GM18907 (cell line): Measurements from ENCODE around the gene TRAPPC3.
"Not testable (repeated sequence)": the region's sequence is repeated elsewhere in the genome, so short reads cannot be mapped to it uniquely, and the experiment has no call there.

Experiments used
- ATAC-seq: cut with Tn5 transposase; IDR thresholded peaks from one replicate; pipeline ENCODE4 v1.9.1; 2021; ENCODE audit warnings: mild to moderate bottlenecking, moderate library complexity; ENCODE audit not compliant: unreplicated experiment

Gene TRAPPC3

DNA sequence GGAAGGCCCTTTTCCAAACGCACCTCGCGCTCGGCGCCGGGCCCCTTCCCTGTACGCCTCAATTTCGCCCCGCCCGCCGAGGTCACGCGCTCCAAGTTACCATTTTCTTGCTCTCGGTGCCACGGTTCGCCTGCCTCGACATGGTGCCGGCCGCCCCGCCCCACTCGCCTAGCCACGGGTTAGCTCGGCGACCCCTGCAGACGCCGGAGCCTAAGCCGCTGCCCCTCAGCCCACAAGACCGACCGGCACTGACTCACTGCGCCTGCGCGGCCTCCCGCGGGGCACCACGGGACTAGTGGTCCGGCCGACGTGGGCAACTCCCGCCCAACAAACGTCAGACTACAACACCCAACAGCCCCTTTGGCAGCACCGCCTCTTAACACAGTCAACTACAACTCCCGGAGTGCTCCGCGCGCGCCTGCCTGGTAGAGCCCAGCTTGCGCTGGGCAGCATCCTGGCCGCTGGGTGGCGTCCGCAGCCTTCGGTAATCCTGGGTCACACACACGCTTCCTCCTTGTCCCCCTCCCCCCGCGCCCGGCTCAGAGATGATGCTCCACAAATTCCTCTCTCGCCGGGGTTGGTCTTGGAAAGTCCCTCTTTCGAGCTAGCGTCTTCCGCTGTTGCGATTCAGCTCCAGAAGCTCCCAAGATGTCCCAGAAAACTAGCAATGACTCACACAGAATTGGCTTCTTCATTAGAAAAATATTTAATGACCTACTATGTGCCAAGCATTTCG is at the start of gene TRAPPC3:
TSS of gene TRAPPC3 (minus strand) at position 250 of the 736 bp plus-strand sequence. CDS start at position 142, 108 bp downstream.
- peak; percentile 87 for ATAC-seq

DNA sequence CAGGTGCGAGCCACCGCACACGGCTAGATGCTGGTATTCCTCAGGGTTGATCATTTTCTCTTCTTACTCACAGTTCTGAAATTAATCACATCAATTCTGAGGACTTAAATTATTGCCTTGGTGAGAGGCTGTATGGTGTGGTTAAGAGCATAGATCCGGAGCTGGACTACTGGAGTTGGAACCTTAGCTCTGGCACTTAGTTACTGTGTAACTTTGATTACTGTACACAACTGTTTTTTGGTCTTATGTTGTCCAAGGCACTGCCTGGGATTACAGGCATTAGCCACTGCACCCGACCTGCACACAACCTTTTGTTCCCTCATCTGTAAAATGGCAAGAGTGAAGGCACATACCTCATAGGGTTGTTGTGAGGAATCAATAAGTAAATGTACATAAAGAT is 49.4 kb upstream of the TRAPPC3 start:
- ATAC-seq, result no peak

DNA sequence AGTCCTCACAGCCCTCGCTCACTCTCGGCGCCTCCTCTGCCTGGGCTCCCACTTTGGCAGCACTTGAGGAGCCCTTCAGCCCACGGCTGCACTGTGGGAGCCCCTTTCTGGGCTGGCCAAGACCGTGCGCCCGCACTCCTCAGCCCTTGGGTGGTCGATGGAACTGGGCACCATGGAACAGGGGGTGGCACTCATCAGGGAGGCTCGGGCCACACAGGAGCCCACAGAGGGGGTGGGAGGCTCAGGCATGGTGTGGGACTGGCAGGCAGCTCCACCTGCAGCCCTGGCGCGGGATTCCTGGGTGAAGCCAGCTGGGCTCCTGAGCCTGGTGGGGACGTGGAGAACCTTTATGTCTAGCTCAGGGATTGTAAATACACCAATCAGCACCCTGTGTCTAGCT is 47.5 kb upstream of the TRAPPC3 start:
- not testable (repeated sequence) for ATAC-seq

DNA sequence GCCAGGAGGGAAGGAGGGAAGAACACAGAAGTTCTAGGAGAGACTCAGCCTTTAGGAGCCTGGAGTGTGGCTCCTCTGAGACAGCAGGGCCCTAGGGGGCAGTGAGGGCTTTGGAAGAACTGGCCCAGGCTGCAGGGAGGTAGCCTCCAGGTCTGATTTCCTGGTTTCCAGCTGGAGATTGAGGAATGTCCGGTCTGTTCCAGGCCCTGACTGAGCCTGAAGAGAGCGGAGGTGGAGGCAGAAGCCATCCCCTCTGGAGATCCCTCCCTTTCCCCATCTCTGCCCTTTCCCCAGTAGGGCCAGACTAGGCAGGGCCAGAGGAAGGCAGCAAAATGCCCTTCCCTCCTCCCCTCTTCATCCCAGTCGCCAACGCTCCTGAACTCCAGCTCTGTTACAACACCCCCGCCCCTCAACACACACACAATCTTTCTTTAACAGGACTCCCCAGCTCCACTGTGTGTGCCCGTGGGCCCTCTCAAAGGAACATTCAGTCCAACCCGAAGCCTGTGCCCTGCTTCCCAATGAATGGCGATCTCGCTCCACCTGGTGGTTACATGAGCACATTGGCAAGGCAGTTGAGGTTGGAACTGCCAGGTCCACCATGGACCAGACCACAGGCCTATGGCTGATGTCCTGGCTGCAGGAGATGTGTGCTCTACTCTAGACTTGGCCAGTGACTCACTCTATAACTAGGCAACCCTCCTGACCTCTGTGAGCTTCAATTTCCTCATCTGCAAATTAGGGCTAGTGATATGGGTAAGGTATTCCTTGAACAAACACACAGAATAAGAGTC is 38.7 kb upstream of the TRAPPC3 start:
- peak; percentile 63 for ATAC-seq

DNA sequence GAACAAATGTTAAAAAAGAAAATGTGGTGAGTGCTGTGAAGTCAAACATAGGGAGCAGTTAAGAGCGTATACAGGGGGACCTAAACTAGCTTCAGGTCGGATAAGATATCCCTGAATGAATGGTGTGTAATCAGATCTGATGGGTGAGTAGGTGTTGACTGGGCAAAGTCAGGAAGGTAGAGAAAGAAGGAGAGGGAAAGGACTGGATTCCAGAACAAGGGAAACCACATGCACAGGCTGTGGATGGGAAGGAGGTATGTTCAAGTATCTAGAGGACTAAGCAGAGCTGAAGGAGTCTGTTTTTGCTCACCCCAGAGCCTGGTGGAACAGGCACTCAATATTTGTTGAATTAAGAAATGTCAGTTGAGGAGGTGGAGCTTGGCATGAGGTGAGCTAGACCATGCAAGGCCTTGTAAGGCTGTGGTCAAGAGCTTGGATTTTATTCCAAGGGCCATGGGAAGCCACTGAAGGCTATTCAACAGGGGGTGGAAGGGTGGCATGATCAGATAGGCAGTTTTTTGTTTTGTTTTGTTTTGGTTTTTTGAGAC is 34.1 kb upstream of the TRAPPC3 start:
- no peak for ATAC-seq

DNA sequence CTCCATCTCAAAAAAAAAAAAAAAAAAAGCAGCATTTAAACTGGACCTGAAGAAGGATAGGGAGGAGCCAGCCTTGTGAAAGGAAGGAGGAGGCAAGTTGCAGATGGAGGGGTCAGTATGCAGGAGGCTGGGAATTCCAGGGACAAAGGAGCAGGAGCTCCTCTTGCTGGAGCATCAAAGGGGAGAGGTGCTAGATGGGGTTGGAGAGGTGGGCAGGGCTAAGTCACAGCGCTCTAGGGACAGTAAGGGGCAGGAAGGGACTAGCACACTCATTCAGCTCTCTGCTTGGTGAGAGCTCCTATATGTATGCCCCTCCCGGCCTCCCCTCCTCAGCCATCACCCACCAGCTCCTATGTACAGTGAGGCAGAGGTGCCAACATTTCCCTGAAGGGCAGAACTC is 33.4 kb upstream of the TRAPPC3 start:
- ATAC-seq, result no peak

DNA sequence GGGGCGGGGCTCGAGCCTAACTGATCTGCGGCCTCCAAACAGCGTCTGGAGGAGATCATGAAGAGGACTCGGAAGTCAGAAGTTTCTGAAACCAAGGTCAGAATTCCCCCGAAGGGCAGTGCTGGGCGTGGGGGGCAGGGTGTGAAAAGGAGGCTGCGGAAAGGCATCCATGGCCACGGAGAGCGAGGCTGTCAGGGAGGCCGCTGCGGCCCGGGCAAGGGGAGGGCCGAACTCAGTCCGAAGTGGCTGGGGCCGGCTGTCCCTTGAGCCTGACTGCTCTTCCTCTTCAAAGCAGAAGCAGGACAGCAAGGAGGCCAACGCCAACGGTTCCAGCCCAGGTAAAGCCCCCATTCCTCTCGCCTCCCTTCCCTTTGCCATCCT is 29.9 kb upstream of the TRAPPC3 start:
- ATAC-seq, result no peak

DNA sequence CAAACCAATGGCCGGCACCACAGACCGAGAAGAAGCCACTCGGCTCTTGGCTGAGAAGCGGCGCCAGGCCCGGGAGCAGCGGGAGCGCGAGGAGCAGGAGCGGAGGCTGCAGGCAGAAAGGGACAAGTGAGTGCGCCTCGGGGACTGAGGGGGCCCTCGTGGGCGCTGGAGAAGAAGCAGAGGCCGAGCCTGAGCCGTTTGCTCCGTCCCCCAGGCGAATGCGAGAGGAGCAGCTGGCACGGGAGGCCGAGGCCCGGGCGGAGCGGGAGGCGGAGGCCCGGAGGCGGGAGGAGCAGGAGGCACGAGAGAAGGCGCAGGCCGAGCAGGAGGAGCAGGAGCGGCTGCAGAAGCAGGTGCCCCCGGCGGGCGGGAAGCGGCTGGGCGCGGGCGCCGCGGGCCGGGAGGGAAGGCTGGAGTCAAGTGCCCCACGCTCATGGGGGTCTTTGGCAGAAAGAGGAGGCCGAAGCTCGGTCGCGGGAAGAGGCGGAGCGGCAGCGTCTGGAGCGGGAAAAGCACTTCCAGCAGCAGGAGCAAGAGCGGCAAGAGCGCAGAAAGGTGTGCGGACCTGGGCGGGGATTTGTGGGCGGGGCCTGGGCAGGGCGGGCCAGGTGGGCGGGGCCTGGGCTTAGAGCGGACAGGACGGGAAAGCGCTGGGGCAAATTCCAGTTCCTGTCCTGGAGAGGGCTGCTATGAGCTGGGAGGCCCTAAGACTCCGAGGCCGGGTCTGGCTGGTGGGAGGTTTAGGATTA is 29.4 kb upstream of the TRAPPC3 start:
- ATAC-seq, result no peak

DNA sequence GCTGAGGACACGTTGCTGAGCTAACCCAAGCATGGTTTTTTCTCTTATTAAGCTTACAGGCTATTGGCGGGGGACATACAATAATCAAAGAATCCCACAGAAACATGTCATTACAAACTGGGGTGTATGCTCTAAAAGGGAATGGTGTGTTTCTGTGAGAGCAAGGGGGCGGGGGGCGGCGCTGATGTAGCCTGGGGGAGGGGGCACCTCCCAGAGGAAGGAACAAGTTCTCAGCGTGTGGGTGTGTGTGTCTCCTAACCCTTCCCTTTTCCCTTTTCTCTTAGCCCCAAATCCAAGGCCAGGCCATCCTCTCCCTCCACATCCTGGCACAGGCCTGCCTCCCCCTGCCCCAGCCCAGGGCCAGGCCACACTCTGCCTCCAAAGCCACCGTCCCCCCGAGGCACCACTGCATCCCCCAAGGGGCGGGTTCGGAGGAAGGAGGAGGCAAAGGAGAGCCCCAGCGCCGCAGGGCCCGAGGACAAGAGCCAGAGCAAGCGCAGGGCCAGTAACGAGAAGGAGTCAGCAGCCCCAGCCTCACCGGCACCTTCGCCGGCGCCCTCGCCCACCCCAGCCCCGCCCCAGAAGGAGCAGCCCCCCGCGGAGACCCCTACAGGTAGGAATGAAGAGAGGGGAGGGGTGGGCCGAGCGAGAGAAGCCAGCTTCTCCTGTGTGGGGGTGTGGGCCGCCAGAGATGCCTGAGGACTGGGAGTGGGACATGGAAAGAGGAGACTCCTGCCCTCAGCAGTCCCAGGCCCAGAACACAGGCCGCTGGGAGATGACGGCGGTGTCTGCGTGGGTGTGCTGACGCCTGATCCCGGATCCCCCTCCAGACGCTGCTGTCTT is 28.5 kb upstream of the TRAPPC3 start:
- no peak for ATAC-seq

DNA sequence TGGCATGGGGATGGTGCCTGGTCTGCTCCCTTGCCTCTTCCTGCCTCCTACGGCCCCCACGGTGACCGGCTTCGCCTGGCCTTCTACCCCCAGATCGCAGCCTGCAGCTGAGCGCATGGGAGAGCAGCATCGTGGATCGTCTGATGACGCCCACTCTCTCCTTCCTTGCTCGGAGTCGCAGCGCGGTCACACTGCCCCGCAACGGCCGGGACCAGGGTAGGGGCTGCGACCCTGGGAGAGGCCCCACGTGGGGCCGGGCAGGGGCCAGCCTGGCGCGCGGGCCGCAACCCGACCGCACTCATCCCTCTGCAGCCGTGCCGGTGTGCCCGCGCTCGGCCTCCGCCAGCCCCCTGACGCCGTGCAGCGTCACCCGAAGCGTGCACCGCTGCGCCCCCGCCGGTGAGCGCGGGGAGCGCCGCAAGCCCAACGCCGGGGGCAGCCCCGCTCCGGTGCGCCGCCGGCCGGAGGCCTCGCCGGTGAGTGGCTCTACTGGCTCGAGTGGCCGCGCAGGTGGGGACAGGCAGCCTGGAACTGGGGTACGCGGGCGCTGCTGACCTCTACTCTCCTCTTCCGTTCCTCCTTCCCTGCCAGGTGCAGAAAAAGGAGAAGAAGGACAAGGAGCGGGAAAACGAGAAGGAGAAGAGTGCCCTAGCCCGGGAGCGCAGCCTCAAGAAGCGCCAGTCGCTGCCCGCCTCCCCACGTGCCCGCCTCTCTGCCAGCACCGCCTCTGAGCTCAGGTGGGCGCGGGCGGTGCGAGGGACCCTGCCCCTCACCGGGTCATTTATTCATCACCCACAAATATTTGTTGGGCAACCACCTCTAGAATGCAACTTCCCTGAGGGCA is 27.0 kb upstream of the TRAPPC3 start:
- no peak for ATAC-seq

DNA sequence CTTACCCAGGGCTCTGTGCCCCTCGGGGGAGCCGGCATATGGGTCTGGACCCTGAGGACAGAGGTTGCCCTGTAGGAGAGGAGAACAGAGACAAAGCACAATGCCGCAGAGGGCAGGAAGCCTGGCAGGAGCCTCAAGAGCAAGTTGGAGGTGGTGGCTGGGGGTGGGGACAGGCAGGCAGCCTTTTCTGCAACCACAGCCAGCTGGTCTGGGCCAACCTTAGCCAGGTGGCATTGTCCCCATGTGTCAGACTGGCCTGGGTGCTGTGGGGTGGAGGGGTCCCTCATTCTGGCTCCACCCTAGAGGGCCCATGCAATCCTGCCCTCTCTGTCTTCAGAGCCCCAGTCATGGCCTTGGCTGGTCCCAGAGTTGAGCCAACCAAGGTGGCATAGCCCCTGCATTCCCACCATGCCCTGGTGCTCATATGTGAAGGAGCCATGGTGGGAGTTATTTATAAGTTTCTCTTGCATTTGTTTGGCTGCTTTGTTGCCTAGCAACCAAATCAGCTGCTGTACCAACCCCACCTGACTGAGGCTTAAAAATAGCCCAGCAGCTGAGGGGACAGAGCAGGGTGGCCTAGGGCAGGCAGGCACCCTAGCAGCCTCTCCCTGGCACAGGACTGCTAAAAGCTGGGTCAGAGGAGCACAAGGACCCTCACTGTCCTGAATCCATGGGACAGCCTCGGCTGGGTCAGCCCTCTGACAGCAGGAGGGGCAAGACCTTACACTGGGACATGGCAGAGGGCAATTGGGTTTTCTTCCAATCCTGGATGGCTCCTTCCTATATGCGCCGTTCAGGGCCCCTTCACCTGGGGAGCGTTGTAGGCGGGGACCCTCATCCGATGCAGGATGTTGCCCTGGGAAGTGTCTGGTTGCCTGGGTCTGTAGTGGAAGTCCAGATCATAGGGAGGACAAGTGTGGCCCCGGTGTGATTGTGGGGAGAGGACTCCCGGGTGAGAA is 26.1 kb upstream of the TRAPPC3 start:
- ATAC-seq, result no peak

DNA sequence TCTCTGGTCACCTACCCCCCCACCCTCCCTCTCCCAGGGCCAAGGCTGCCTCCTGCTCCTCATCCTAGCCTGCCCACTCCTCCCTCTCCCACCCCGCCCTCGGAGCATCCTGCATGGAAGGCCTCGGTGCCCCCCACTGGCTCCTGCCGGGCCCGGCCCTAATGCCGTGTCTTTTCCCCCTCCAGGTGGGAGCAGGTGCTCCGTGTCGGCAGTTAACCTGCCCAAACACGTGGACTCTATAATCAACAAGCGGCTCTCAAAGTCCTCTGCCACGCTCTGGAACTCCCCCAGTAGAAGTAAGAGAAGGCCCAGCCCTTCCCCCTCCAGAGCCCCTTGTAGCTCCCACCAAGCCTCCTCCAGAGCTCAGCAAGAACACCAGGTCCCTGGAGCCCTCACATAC is 25.4 kb upstream of the TRAPPC3 start:
- no peak for ATAC-seq

DNA sequence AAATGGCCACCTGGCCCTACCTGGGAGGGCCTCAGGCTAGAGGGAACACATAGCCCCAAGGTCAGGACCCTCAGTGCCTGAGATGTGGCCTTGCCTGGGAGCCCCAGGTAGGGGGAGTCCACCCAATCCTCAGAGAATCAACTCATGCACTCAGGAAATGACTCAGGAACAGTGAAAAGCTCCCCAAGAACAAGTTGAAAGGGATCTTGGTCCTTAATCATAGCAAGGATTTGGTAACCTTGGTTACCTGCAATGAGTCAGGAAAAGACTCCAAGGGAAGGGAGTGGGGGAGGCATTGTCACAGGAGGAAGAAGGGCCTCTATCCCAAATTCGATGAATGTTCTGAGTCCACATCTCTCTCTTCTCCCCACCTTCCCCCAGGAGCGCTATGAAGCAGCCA is 23.7 kb upstream of the TRAPPC3 start:
- no peak for ATAC-seq

DNA sequence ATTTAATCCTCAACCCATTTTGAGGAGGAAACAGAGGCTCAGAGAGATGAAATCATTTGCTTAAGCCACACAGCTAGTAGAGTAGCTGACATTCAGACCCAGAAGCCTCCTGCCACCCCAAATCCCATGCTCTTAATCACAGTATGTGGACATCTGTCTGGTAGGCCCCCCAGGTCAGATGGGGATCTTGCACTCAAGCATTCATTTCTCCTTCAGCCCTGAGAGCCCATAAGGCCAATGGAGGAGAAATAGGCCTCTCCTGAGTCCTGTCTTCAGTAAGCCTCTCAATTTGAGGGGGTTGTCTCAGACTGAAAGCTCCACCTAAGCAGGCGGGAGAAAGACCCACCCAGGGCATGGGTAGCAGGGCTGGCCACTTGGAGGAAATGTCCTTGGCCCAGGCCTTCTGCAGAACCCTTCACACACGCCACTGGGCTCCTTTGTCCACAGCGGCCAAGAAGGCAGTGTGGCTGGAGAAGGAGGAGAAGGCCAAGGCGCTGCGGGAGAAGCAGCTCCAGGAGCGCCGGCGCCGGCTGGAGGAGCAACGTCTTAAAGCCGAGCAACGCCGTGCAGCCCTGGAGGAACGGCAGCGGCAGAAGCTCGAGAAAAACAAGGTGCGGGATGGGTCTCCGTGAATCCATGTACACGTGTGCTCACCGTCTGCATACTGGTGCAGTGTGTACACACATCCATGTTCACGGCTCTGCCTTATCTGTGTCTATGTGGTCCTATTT is 22.9 kb upstream of the TRAPPC3 start:
- no peak for ATAC-seq

DNA sequence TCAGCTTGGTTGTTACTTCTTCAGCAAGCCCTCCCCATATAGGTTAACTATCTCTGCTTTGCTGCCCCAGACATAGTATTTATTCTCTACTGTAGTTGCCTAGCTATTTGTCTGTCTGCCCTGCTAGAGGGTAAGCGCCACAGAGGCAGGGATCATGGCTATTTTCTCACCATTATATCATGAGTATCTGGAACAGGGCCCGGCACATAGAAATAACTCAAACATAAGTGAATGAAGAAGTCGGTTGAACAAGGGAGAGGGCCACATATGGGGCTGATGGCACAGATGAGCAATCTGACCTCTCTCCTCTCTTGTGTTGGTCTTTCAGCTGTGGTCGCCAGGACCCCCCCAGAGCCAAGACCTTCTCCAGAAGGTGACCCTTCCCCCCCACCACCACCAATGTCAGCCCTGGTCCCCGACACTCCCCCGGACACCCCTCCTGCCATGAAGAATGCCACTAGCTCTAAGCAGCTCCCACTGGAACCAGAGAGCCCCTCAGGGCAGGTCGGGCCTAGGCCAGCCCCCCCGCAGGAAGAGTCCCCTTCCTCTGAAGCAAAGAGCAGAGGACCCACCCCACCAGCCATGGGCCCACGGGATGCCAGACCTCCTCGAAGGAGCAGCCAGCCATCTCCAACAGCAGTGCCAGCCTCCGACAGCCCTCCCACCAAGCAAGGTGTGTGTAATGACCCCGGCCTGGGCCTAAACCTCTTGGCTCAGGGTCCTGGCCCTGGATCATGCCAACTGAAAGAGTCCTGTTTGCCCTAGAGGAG is 21.5 kb upstream of the TRAPPC3 start:
- no peak for ATAC-seq

DNA sequence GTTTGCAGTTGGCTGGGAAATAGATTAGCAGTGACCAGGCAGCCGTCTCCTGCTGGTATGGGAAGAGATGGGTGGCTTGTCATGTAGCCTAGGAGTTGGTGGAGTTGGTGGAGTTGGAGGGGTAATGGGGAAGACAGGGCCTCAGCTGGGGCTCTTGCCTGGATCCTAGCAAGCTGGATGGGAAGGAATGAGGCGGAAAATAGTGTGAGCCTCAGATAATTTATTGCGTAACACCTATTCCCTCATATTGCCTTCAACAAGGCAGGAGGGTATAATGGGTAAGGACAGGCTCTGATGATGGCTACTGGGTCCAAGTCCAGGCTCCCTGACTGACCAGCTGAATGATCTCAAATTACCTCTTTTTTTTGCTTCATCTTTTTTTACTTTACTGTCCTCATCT is 19.2 kb upstream of the TRAPPC3 start:
- ATAC-seq, result no peak
